Measurements from ENCODE around the gene OR6C75.
"Not testable (repeated sequence)": the region's sequence is repeated elsewhere in the genome, so short reads cannot be mapped to it uniquely, and the experiment has no call there.

Gene OR6C75

DNA sequence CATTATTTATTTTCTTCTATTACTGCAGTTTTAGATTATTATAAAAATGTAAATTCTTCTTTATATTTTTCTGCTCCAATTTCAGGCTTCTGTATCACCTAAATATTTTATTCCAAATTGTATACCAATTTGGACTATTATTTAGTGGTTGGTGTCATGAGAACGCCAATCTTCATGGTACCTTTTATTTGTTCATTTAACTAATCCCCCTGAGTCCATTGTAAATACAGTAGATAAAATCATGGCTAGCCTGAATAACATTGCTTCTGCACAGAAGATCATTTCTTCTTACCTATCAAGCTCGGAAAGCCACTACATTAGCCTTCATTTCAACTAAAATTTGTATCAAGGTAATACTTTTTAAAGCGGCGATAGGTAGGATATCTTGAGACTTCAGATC, at the start of gene OR6C75:
Gene OR6C75 (plus strand): TSS at position 301 of the 400 bp plus-strand sequence. CDS start 2,136 bp downstream, outside the sequence.
- no peak within 1 kb of the TSS for H3K4me3 Mint-ChIP-seq
- no peaks in the 10 kb centered on the region for H3K4me1 Mint-ChIP-seq
- H3K36me3 Mint-ChIP-seq: no peaks in the 10 kb centered on the region
- H3K9me3 Mint-ChIP-seq: no peaks in the 10 kb centered on the region
- H3K27ac Mint-ChIP-seq: no peak within 1 kb of the TSS
- peaks cover 21% of the 10 kb centered on the region for H3K27me3 Mint-ChIP-seq

DNA sequence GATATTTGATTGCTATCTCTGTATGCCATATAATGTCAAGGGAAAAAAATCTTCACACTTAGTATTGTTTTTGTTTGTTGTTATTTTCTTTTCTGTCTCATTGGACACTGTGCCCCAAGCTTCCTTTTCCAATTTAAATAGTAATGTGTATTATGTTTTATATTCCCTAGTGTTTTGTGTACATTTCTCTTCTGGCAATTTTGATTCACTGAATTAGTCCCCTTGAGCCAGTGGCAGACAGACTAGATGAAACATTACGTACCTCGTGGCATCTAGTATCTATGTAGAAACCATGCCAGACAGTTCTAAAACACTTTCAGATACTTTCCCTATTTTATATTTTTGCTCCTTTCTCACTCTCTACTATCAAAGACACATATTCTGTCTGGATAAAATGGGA, 48.7 kb upstream of the OR6C75 start, which contains the start of gene OR6C1:
Gene OR6C1 (plus strand): TSS at position 301 of the 400 bp plus-strand sequence. CDS start 6,257 bp downstream, outside the sequence.
- no peaks in the 10 kb centered on the region for H3K36me3 Mint-ChIP-seq
- H3K27me3 Mint-ChIP-seq: peaks cover 26% of the 10 kb centered on the region
- H3K27ac Mint-ChIP-seq: no peak within 1 kb of the TSS
- no peaks in the 10 kb centered on the region for H3K4me1 Mint-ChIP-seq
- no peak within 1 kb of the TSS for H3K4me3 Mint-ChIP-seq
- peaks cover 2% of the 10 kb centered on the region for H3K9me3 Mint-ChIP-seq

- Mint-ChIP-seq H3K27ac (no peak overlapping the region), H3K36me3 (no peaks in the 10 kb centered on the region), H3K9me3 (peaks cover 5% of the 10 kb centered on the region), H3K4me3 (no peak overlapping the region), H3K27me3 (peaks cover 16% of the 10 kb centered on the region), H3K4me1 (no peaks in the 10 kb centered on the region)
These were observed 42.6 kb upstream of the OR6C75 start for GRCh38 chr12:55320201-55320600.

DNA sequence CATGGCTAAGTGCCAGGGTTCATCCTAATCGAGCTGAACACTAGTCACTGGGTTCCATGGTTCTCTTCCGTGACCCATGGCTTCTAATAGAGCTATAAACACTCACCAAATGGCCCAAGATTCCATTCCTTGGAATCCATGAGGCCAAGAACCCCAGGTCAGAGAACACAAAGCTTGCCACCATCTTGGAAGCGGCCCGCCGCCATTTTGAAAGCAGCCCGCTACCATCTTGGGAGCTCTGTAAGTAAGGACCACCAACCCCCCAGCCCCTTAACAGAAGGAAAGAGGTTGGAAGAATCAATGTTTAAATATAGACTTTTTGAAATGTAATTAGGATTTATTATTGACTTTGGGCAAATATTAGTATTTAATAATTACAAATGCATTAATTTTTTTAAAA, 37.0 kb upstream of the OR6C75 start:
- not testable (repeated sequence) for H3K27ac Mint-ChIP-seq, H3K9me3 Mint-ChIP-seq
- peaks cover 20% of the 10 kb centered on the region for H3K27me3 Mint-ChIP-seq

DNA sequence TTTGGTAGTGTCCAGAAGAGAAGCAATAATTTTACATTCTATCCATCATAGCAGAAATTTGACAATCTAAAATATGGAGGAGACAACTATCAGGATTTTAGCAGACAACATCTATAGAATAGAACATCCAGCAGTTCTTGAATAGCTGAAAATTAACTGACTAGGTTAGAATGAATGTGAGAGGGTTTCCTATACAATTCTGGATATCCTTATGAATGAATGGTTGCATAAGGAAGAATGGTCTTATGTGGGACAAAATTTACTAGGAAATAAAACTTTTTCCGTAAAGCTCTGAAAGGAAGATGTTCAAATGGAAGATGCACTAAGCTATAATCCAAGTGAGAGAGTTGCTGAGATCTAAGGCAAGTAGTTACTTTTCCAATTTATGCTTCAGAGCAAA, 32.3 kb upstream of the OR6C75 start, which contains the start of gene OR6C3:
Gene OR6C3 (plus strand): TSS at position 301 of the 400 bp plus-strand sequence. CDS start 955 bp downstream, outside the sequence.
- Mint-ChIP-seq H3K4me3 (no peak within 1 kb of the TSS), H3K27me3 (peaks cover 20% of the 10 kb centered on the region), H3K4me1 (no peaks in the 10 kb centered on the region), H3K9me3 (no peaks in the 10 kb centered on the region), H3K27ac (no peak within 1 kb of the TSS), H3K36me3 (no peaks in the 10 kb centered on the region)

More for the DNA sequence above, 37.0 kb upstream of the OR6C75 start:
- not testable (repeated sequence) for H3K36me3 Mint-ChIP-seq, H3K4me1 Mint-ChIP-seq, H3K4me3 Mint-ChIP-seq

- Mint-ChIP-seq H3K9me3 (no peaks in the 10 kb centered on the region), H3K27ac (no peak overlapping the region), H3K4me1 (no peaks in the 10 kb centered on the region), H3K36me3 (no peaks in the 10 kb centered on the region), H3K27me3 (peaks cover 13% of the 10 kb centered on the region), H3K4me3 (no peak overlapping the region)
These were observed 26.8 kb upstream of the OR6C75 start for GRCh38 chr12:55336002-55336401.

- not testable (repeated sequence) for H3K27ac Mint-ChIP-seq, H3K36me3 Mint-ChIP-seq, H3K9me3 Mint-ChIP-seq, H3K4me1 Mint-ChIP-seq, H3K4me3 Mint-ChIP-seq
- peaks cover 15% of the 10 kb centered on the region for H3K27me3 Mint-ChIP-seq
These were observed 7.4 kb upstream of the OR6C75 start for GRCh38 chr12:55355338-55355737.

GRCh38 chr12:55365086-55365485, 2.3 kb downstream of the OR6C75 start:
- H3K27ac Mint-ChIP-seq: no peak overlapping the region
- no peak overlapping the region for H3K4me3 Mint-ChIP-seq
- no peaks in the 10 kb centered on the region for H3K9me3 Mint-ChIP-seq
- H3K27me3 Mint-ChIP-seq: peaks cover 16% of the 10 kb centered on the region
- no peaks in the 10 kb centered on the region for H3K36me3 Mint-ChIP-seq
- no peaks in the 10 kb centered on the region for H3K4me1 Mint-ChIP-seq

- Mint-ChIP-seq H3K27me3 (peaks cover 13% of the 10 kb centered on the region), H3K4me3 (no peak overlapping the region), H3K4me1 (no peaks in the 10 kb centered on the region), H3K9me3 (no peaks in the 10 kb centered on the region), H3K27ac (no peak overlapping the region), H3K36me3 (no peaks in the 10 kb centered on the region)
These were observed 9.7 kb downstream of the OR6C75 start for GRCh38 chr12:55372521-55372920.

- H3K27ac Mint-ChIP-seq: no peak overlapping the region
- peaks cover 4% of the 10 kb centered on the region for H3K27me3 Mint-ChIP-seq
- H3K4me3 Mint-ChIP-seq: no peak overlapping the region
- no peaks in the 10 kb centered on the region for H3K9me3 Mint-ChIP-seq
- H3K4me1 Mint-ChIP-seq: no peaks in the 10 kb centered on the region
- no peaks in the 10 kb centered on the region for H3K36me3 Mint-ChIP-seq
These were observed 23.1 kb downstream of the OR6C75 start for GRCh38 chr12:55385891-55386290.

DNA sequence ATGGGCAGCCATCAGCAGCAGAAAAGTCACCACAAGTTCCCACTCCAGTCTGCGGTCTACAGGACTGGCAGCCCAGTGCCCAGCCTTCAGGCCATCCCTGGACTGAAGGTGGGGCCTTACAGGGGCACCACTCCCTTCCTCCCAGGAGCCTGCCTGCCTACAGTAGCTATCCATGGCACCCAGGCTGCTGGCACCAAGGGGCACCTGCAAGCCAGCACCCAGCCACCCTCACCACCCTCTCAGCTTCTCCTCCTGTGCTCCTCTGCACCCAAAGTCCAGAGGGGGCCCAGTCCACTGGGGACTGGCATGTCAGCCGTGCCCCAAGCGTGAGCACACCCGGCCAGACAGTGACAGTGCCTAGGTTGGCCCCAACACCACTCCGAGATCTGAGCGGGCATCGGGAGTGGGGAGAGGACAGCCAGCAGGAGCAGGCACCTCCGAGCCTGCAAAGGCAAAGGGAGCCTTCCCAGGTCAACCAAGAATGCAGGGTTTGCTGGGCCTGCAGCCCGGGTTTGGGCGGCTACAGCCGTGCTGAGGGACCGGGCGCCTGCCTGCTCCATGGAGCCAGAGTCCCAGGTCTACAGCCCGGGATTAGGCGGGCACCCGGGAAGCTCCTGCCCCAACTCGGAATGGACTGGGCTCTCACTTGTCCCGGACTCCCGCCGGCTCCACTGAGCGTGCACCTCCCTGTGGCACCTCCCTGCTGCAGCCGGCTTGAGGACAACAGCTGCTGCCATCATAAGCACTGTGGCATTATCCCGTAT, 29.4 kb downstream of the OR6C75 start:
- Mint-ChIP-seq H3K27ac (no peak overlapping the region), H3K9me3 (no peaks in the 10 kb centered on the region), H3K4me3 (no peak overlapping the region), H3K27me3 (peaks cover 6% of the 10 kb centered on the region), H3K36me3 (no peaks in the 10 kb centered on the region), H3K4me1 (no peaks in the 10 kb centered on the region)

DNA sequence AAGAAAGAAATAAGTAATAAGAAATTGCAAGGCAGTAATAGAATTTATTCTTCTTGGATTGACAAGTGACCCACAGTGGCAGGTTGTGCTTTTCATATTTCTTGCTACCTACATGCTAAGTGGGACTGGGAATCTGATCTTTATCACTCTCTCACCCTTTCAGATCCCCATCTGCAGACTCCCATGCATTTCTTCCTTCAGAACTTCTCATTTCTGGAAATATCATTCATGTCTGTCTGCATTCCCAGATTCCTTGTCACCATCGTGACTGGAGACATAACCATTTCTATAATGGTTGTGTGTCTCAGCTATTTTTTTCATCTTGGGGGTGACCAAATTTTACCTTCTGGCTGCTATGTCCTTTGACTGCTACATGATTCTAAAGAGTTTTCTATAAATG, 33.6 kb downstream of the OR6C75 start:
- Mint-ChIP-seq H3K27ac (no peak overlapping the region), H3K27me3 (peaks cover 19% of the 10 kb centered on the region), H3K9me3 (no peaks in the 10 kb centered on the region), H3K36me3 (no peaks in the 10 kb centered on the region), H3K4me1 (no peaks in the 10 kb centered on the region), H3K4me3 (no peak overlapping the region)

DNA sequence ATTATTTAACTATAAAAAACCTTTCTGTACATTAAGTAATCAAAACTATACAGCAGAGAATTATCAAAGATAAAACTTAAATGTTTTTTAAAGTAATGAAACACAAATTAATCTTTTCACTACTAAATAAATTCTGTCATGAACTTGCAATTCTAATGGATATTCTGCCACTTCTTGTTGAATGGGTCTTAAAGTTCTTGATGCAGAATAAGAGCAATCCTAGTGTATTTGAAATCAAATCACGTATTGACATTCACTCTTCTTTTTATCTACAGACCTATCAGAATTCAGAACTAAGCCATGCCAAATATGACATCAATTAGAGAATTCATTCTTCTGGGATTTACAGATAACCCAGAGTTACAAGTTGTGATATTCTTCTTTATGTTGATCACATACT, 37.5 kb downstream of the OR6C75 start, which contains the start of gene OR6C65:
Gene OR6C65 (plus strand): TSS at position 301 of the 400 bp plus-strand sequence. CDS start 0 bp downstream, at position 301.
- H3K4me3 Mint-ChIP-seq: no peak within 1 kb of the TSS
- no peaks in the 10 kb centered on the region for H3K36me3 Mint-ChIP-seq
- H3K27me3 Mint-ChIP-seq: peaks cover 16% of the 10 kb centered on the region
- H3K4me1 Mint-ChIP-seq: no peaks in the 10 kb centered on the region
- no peaks in the 10 kb centered on the region for H3K9me3 Mint-ChIP-seq
- no peak within 1 kb of the TSS for H3K27ac Mint-ChIP-seq

DNA sequence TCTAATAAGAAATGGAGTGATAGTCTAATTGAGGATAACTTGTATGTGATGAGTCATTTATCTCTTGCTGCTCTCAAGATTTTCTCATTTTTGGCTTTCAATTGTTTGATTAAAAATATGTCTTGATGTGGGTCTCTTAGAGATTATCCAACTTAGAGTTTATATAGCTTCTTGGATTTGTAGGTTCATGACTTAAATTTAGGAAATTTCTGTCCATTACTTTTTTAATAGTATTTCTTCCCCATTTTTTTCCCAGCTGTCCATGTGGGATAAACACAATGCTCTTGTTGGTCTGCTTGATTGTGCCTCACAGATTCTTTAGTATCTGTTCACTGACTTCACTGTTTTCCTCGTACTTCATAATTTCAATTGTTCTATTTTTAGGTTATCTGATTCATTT, 45.1 kb downstream of the OR6C75 start:
- H3K9me3 Mint-ChIP-seq: peaks cover 7% of the 10 kb centered on the region
- H3K27me3 Mint-ChIP-seq: peaks cover 7% of the 10 kb centered on the region
- no peak overlapping the region for H3K27ac Mint-ChIP-seq
- no peak overlapping the region for H3K4me3 Mint-ChIP-seq
- H3K36me3 Mint-ChIP-seq: no peaks in the 10 kb centered on the region
- no peaks in the 10 kb centered on the region for H3K4me1 Mint-ChIP-seq

DNA sequence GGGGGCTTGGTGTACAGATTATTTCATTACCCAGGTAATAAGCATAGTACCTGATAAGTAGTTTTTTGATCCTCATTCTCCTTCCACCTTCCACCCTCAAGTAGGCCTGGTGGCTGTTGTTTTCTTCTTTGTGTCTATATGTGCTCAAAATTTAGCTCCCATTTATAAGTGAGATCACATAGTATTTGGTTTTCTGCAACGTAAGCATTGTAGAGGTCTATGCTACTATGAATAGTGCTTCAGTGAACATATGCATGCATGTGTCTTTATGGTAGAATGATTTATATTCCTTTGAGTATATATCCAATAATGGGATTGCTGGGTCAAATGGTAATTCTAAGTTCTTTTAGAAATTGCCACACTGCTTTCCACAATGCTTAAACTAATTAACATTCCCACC, 46.4 kb downstream of the OR6C75 start:
- not testable (repeated sequence) for H3K4me1 Mint-ChIP-seq, H3K4me3 Mint-ChIP-seq, H3K27ac Mint-ChIP-seq, H3K9me3 Mint-ChIP-seq, H3K36me3 Mint-ChIP-seq, H3K27me3 Mint-ChIP-seq

GRCh38 chr12:55412138-55412537, 49.4 kb downstream of the OR6C75 start:
- not testable (repeated sequence) for H3K36me3 Mint-ChIP-seq

More at GRCh38 chr12:55412138-55412537, 49.4 kb downstream of the OR6C75 start:
- H3K4me3 Mint-ChIP-seq, H3K9me3 Mint-ChIP-seq, H3K27ac Mint-ChIP-seq, H3K4me1 Mint-ChIP-seq: not testable (repeated sequence)
- peaks cover 26% of the 10 kb centered on the region for H3K27me3 Mint-ChIP-seq
